ENCODE data around the gene FUT2.

DNA sequence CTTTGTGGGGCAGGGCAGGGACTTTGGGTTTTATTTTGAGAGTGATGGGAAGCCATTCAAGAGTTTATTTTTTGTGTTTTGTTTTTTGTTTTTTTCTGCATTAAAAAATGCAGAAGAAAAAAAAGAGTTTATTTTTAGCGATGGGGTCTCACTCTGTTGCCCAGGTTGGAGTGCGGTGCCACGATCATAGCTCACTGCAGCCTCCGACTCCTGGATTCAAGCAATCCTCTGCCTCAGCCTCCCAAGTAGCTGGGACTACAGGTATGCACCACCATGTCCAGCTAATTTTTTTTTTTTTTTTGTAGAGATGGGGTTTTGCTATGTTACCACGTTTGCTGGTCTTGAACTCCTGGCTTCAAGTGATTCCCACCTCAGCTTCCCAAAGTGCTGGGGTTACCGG lies 37.3 kb upstream of the FUT2 start:
- no peak for TF ChIP-seq EGR1 (IDR thresholded peaks at IDR 0.05)
- no peak for TF ChIP-seq TCF12 (IDR thresholded peaks at IDR 0.05; ENCODE audit: low read depth)
- TF ChIP-seq RAD21 (IDR thresholded peaks at IDR 0.05; ENCODE audit: low read depth): no peak
- TF ChIP-seq CEBPB (IDR thresholded peaks at IDR 0.05): no peak
- TF ChIP-seq REST (IDR thresholded peaks at IDR 0.05; ENCODE audit: low read depth): no peak
